Natural killer cell treated with Interleukin-12 subunit alpha and Interleukin-12 subunit beta and Interleukin-15 and Interleukin-18, amount 100 ng/mL, for 72 hours (primary cell): ENCODE results near the gene MEF2C. TPM values are rescaled to one million over a fixed set of nuclear protein-coding genes. Genes with fewer than 3 reads are reported as not detected.

Source experiments
- ATAC-seq, 2 donors: fragments of 150-1000 bp; cut with Tn5 transposase in 1 of 2; sonication (Bioruptor Pico), chemical (Tn5 transposase) in 1 of 2; 2 replicates each; pipeline ENCODE4 v1.10.0; 2021
- DNase-seq: peaks from one replicate; pipeline ENCODE4 v3.0.0; 2022; ENCODE audit warnings: low spot score
- H3K27ac Mint-ChIP-seq, 2 donors: 1 replicate in 1 of 2; 2 replicates in 1 of 2; pipeline ENCODE4 v1.8.0; 2022; ENCODE audit warnings: mixed read lengths in 2 of 2, mild to moderate bottlenecking in 1 of 2, moderate library complexity in 1 of 2
- H3K27me3 Mint-ChIP-seq, 2 donors: 1 replicate in 1 of 2; 2 replicates in 1 of 2; pipeline ENCODE4 v1.8.0; 2022; ENCODE audit warnings: mixed read lengths in 2 of 2
- H3K36me3 Mint-ChIP-seq: one replicate; pipeline ENCODE4 v1.8.0; 2022; ENCODE audit warnings: mixed read lengths
- H3K4me1 Mint-ChIP-seq, 2 donors: 1 replicate in 1 of 2; 2 replicates in 1 of 2; pipeline ENCODE4 v1.8.0; 2022; ENCODE audit warnings: low read depth in 2 of 2, mixed read lengths in 2 of 2, mild to moderate bottlenecking in 1 of 2
- H3K4me3 Mint-ChIP-seq: one replicate; pipeline ENCODE4 v1.8.0; 2022; ENCODE audit warnings: mixed read lengths
- H3K9me3 Mint-ChIP-seq: 2 replicates; pipeline ENCODE4 v1.8.0; 2022; ENCODE audit warnings: mixed read lengths
- total RNA-seq, 2 donors: library from RNA; stranded (reverse); gene quantifications; one replicate each; pipeline ENCODE4 v1.2.3, GENCODE V29; 2022

The MEF2C gene
- total RNA-seq, 2 donors from 2014 or later = 3.3 to 3.5 TPM

DNA sequence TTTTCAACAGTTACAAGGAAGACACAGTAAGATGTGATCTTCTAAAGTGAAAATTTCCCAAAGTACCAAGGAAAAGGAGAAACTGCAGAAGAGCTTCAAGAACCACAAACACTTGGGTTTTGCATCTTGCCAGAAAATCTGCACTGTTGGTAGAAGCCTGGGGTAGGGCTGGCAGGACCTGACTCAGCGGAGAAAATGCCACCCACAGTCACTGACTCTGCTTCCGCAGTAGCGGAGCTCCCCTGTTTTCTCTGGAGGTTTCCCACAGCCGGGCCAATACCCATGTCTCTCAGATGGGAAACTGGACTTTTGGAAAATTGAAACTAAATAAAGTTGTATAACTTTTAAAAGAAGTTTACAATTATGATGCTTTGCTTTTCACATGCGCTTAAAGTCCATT is 104.2 kb downstream of the MEF2C start:
- Mint-ChIP-seq H3K27ac (no peak overlapping the region), H3K9me3 (no peaks in the 10 kb centered on the region), H3K27me3 (no peaks in the 10 kb centered on the region), H3K36me3 (no peaks in the 10 kb centered on the region), H3K4me3 (no peak overlapping the region), H3K4me1 (peaks cover 0 to 10% of the 10 kb centered on the region in 2 donors)
- DNase-seq (no peak), ATAC-seq (peak in 1 of 2 donors; percentile 70)

GRCh38 chr5:88776692-88777091 is 106.3 kb downstream of the MEF2C start:
- DNase-seq (no peak), ATAC-seq (no peak)
- no peak overlapping the region for H3K4me3 Mint-ChIP-seq
- H3K4me1 Mint-ChIP-seq = peaks cover 0 to 10% of the 10 kb centered on the region in 2 donors
- H3K9me3 Mint-ChIP-seq = no peaks in the 10 kb centered on the region
- no peaks in the 10 kb centered on the region for H3K27me3 Mint-ChIP-seq
- H3K27ac Mint-ChIP-seq = no peak overlapping the region
- no peaks in the 10 kb centered on the region for H3K36me3 Mint-ChIP-seq

GRCh38 chr5:88772831-88773230 is 110.2 kb downstream of the MEF2C start:
- H3K36me3 Mint-ChIP-seq = no peaks in the 10 kb centered on the region
- no peaks in the 10 kb centered on the region for H3K4me1 Mint-ChIP-seq
- ATAC-seq = no peak
- no peaks in the 10 kb centered on the region for H3K9me3 Mint-ChIP-seq
- no peaks in the 10 kb centered on the region for H3K27me3 Mint-ChIP-seq
- no peak overlapping the region for H3K4me3 Mint-ChIP-seq
- no peak for DNase-seq
- H3K27ac Mint-ChIP-seq = no peak overlapping the region

DNA sequence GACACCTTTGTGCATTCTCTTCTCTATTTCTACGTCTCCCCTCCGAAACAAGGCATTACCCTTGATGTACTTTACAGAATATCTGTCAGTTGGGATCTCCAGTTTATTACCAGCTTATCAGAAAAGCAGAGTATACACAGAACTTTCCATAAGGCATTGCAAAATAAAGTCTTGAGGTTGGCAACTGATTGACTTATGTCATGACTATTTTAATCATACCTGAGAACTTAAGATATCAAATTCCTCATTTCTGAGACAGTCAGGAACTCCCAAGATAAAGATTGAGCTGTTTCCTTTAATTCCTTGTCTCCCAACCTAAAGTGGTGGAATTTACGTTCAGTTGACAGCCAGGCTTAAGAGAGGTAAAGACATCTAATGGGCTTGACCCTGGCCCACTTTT is 110.9 kb downstream of the MEF2C start:
- no peak overlapping the region for H3K27ac Mint-ChIP-seq
- no peaks in the 10 kb centered on the region for H3K9me3 Mint-ChIP-seq

GRCh38 chr5:88770276-88771257 is 112.4 kb downstream of the MEF2C start:
- DNase-seq (no peak), ATAC-seq (no peak)
- Mint-ChIP-seq H3K27me3 (no peaks in the 10 kb centered on the region), H3K4me3 (no peak overlapping the region), H3K36me3 (no peaks in the 10 kb centered on the region), H3K9me3 (no peaks in the 10 kb centered on the region), H3K27ac (no peak overlapping the region), H3K4me1 (no peaks in the 10 kb centered on the region)

More for the DNA sequence above, 110.9 kb downstream of the MEF2C start:
- H3K4me3 Mint-ChIP-seq = no peak overlapping the region
- ATAC-seq (no peak), DNase-seq (no peak)
- no peaks in the 10 kb centered on the region for H3K36me3 Mint-ChIP-seq
- H3K4me1 Mint-ChIP-seq = no peaks in the 10 kb centered on the region
- H3K27me3 Mint-ChIP-seq = no peaks in the 10 kb centered on the region

DNA sequence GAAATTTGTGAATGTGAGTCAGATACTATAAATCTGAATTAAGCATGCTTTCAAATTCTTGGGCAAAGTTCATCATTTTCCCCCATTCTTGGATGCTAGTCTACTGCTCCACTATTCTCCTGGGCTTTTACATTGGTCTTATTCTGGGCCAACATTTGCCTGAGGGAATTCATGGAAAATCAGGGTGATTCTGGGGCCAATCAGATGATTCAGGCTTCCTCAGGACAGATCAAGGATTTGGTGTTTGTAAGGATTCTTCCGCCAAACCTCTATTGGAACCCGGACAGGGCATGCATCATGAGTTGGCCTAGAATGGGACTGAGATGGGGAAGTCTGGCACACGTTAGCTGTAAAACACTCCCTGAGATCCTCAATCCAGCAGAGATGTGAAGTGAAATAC is 113.8 kb downstream of the MEF2C start:
- Mint-ChIP-seq H3K27ac (no peak overlapping the region), H3K4me1 (no peaks in the 10 kb centered on the region), H3K36me3 (no peaks in the 10 kb centered on the region), H3K4me3 (no peak overlapping the region), H3K9me3 (no peaks in the 10 kb centered on the region), H3K27me3 (no peaks in the 10 kb centered on the region)
- no peak for DNase-seq
- no peak for ATAC-seq

- no peaks in the 10 kb centered on the region for H3K27me3 Mint-ChIP-seq
- no peaks in the 10 kb centered on the region for H3K9me3 Mint-ChIP-seq
- H3K36me3 Mint-ChIP-seq = no peaks in the 10 kb centered on the region
- no peak overlapping the region for H3K4me3 Mint-ChIP-seq
- H3K27ac Mint-ChIP-seq = no peak overlapping the region
- ATAC-seq (no peak), DNase-seq (no peak)
- no peaks in the 10 kb centered on the region for H3K4me1 Mint-ChIP-seq
Observed at GRCh38 chr5:88768411-88768810, 114.6 kb downstream of the MEF2C start.

- H3K9me3 Mint-ChIP-seq = no peaks in the 10 kb centered on the region
- DNase-seq (no peak), ATAC-seq (no peak)
- H3K4me1 Mint-ChIP-seq = no peaks in the 10 kb centered on the region
- no peaks in the 10 kb centered on the region for H3K36me3 Mint-ChIP-seq
- no peak overlapping the region for H3K4me3 Mint-ChIP-seq
- no peak overlapping the region for H3K27ac Mint-ChIP-seq
- H3K27me3 Mint-ChIP-seq = no peaks in the 10 kb centered on the region
Observed at GRCh38 chr5:88765798-88766197, 117.2 kb downstream of the MEF2C start.

DNA sequence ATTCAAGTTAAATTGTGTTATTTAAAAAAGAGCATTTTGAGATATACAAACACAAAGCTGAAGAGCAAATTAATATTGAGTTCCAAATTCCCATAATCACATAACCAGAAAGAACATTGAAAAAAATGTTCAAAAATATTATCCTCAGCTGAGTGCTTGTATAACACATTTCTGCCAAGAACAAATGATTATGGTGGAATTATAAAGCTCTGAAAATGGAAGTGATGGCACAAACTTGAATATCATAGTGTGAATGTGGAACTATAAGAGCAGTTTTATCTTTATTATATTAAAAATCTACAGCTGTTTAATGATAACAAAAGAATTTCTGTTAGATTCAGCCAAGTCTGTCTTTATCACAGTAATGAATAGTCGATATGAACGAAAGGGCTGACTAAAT is 117.8 kb downstream of the MEF2C start:
- no peaks in the 10 kb centered on the region for H3K27me3 Mint-ChIP-seq
- ATAC-seq (no peak), DNase-seq (no peak)
- H3K4me3 Mint-ChIP-seq = no peak overlapping the region
- no peak overlapping the region for H3K27ac Mint-ChIP-seq
- no peaks in the 10 kb centered on the region for H3K36me3 Mint-ChIP-seq
- H3K9me3 Mint-ChIP-seq = no peaks in the 10 kb centered on the region
- H3K4me1 Mint-ChIP-seq = no peaks in the 10 kb centered on the region

GRCh38 chr5:88761939-88762338 is 121.0 kb downstream of the MEF2C start:
- no peak for ATAC-seq
- no peak overlapping the region for H3K27ac Mint-ChIP-seq
- H3K27me3 Mint-ChIP-seq = peaks cover 0 to 6% of the 10 kb centered on the region in 2 donors
- peaks cover 13 to 16% of the 10 kb centered on the region in 2 donors for H3K4me1 Mint-ChIP-seq
- no peak overlapping the region for H3K4me3 Mint-ChIP-seq
- H3K9me3 Mint-ChIP-seq = no peaks in the 10 kb centered on the region
- H3K36me3 Mint-ChIP-seq = no peaks in the 10 kb centered on the region
- DNase-seq = no peak

- no peak overlapping the region for H3K27ac Mint-ChIP-seq
- no peak for ATAC-seq
- no peaks in the 10 kb centered on the region for H3K9me3 Mint-ChIP-seq
- DNase-seq = no peak
- peaks cover 13 to 16% of the 10 kb centered on the region in 2 donors for H3K4me1 Mint-ChIP-seq
- H3K4me3 Mint-ChIP-seq = no peak overlapping the region
- H3K27me3 Mint-ChIP-seq = peaks cover 0 to 6% of the 10 kb centered on the region in 2 donors
- no peaks in the 10 kb centered on the region for H3K36me3 Mint-ChIP-seq
Observed at GRCh38 chr5:88761269-88761850, 121.6 kb downstream of the MEF2C start.

DNA sequence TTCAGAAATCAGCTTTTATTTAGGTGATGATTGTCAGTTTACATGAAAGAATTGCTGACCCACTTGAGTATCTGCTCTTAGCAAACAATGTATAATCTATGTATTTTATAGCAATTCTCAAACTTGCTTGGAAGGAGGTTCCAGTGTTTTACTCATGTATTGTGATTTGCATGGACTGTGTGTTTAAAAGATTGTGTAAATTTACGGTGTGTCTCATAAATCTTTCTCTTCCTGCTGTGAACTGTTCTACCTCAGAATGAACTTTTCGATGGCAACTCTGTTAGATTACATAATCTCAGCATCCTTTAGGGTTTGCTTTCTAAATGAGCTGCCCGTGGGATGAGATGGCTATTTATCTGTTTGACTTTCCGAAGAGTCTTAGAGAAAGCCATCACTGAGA is 122.5 kb downstream of the MEF2C start:
- no peak for DNase-seq
- Mint-ChIP-seq H3K4me1 (peaks cover 13 to 16% of the 10 kb centered on the region in 2 donors), H3K9me3 (no peaks in the 10 kb centered on the region), H3K27ac (no peak overlapping the region), H3K36me3 (no peaks in the 10 kb centered on the region), H3K4me3 (no peak overlapping the region), H3K27me3 (peaks cover 0 to 6% of the 10 kb centered on the region in 2 donors)
- no peak for ATAC-seq

DNA sequence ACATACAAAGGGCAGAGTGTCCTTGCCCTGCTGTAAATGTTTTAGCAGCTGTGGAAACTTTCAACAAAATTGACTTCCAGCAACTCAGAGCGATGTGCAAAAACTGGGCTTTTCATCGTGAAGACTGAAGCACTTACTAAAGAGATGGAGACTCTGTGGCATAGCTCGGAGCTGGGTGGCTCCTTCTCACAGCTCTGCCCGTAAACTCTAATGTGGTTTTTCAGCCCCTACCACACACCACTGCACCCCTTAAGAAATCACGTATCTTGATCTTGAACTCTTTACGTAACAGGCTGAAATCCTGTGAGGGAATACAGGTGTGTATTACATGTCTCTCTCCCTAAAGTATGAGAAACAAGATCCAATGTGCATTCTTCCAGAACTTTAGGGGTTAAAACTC is 124.4 kb downstream of the MEF2C start:
- DNase-seq (no peak), ATAC-seq (no peak)
- peak overlapping the region in 1 of 2 donors; percentile 26 for H3K27ac Mint-ChIP-seq
- H3K36me3 Mint-ChIP-seq = no peaks in the 10 kb centered on the region
- H3K4me3 Mint-ChIP-seq = no peak overlapping the region
- H3K9me3 Mint-ChIP-seq = no peaks in the 10 kb centered on the region
- H3K27me3 Mint-ChIP-seq = peaks cover 3 to 13% of the 10 kb centered on the region in 2 donors
- H3K4me1 Mint-ChIP-seq = peaks cover 13 to 16% of the 10 kb centered on the region in 2 donors

- peak overlapping the region in 1 of 2 donors; percentile 26 for H3K27ac Mint-ChIP-seq
- no peaks in the 10 kb centered on the region for H3K36me3 Mint-ChIP-seq
- ATAC-seq (no peak), DNase-seq (no peak)
- peaks cover 13 to 16% of the 10 kb centered on the region in 2 donors for H3K4me1 Mint-ChIP-seq
- H3K9me3 Mint-ChIP-seq = no peaks in the 10 kb centered on the region
- H3K27me3 Mint-ChIP-seq = peaks cover 3 to 13% of the 10 kb centered on the region in 2 donors
- peak overlapping the region; percentile 52 for H3K4me3 Mint-ChIP-seq
Observed at GRCh38 chr5:88758184-88758583, 124.8 kb downstream of the MEF2C start.
